ENCODE results near the gene CDC42EP4.

The CDC42EP4 gene

GRCh38 chr17:73247726-73248125 lies 64.1 kb downstream of the CDC42EP4 start:
- DNase-seq = no peak

- DNase-seq = no peak
These were observed 71.2 kb downstream of the CDC42EP4 start for GRCh38 chr17:73240561-73240960.

DNA sequence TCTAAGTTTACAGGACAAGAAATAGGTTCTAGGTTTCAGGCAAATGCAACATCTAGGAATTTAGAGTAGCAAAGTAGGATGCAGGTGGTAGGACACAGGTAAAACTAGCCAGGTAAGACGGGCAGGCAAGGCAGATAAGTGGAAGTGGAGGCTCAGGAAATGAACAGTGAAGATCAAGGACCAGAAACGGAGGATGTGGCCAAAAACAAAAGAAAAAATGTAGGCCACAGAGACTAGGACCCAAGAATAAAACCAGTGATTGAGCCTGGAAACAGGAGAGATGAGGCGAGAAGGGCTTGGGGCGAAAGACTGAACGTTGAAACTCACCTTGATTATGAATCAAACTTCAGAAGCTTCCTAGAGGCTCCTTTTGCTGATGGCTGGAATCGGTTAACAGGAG lies 74.1 kb downstream of the CDC42EP4 start:
- no peak for DNase-seq

DNA sequence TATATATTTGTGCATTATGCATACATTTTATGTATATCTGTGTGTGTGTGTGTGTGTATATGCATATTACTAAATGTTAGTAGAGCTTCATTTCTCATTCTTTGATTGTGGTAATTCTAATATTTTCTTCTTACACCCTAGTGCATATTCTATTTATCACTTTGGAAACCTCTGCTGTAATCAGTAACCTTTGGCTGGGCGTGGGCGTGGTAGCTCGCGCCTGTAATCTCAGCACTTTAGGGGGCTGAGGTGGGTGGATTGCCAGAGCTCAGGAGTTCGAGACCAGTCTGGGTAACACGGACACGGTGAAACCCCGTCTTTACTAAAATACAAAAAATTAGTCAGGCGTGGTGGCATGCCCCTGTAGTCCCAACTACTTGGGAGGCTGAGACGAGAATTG lies 77.1 kb downstream of the CDC42EP4 start:
- no peak for DNase-seq

All from NCI-H2171 (cell line).